ENCODE measurements around the gene PCBP1. TPM values are rescaled to one million over a fixed set of nuclear protein-coding genes. Genes with fewer than 3 reads are reported as not detected.
A peak's percentile ranks its signal among the peaks of the same experiment; 100 is the strongest.

Gene PCBP1
- total and polyA plus RNA-seq, 9 of the 15 experiments (the other 6 are each of a cell fraction or from before 2014, with no cell fraction given) = 19.2 to 407 (median 78.1) TPM

DNA sequence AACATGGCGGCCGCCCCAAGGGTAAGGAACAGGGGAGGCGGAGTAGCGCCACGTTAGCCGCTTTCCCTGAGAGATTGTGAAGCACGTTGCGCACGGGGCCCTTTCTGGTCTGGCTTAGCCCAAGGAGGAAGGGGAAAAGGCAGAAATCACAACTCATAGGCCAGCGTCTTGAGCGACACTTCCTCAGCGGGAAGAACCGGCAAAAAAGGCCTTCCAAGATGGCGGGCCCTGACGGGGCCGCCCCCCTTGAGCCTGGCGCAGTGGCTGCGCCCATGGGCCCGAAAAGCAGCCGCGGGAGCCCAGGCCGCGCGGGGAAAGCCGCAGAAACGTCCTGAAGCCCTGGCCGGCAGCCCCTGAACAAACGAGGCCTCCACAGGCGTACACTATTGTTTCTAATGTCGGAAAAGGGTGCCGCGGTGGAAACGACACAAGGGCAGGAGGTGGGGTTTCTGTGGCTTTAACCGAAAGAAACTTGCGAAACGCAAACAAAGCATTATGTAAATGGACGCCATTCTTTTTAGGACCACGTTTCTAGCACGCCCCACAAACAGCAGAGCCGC is 919 bp upstream of the PCBP1 start (continued):
- TF ChIP-seq ZKSCAN8 (CRISPR knock-in tag; IDR thresholded peaks at IDR 0.05) (peak; percentile 87; the same call in 1 of the 2 replicates), ZNF165 (CRISPR knock-in tag; IDR thresholded peaks at IDR 0.05; ENCODE audit: borderline replicate concordance) (no peak; the same call in 1 of the 2 replicates), U2AF1 (optimal IDR thresholded peaks at IDR 0.05; ENCODE audit: low read depth, low read length) (peak; percentile 61), BCL6 (CRISPR knock-in tag; IDR thresholded peaks at IDR 0.05) (no peak; the same call in 1 of the 2 replicates), TCF7L2 (IDR thresholded peaks at IDR 0.05; ENCODE audit: low read depth, low read length) (no peak), EP400 (IDR thresholded peaks at IDR 0.05) (peak; percentile 98), STAT5B (CRISPR knock-in tag; IDR thresholded peaks at IDR 0.05) (no peak), SPI1 (IDR thresholded peaks at IDR 0.05; ENCODE audit: borderline replicate concordance, low read depth, low read length) (peak; percentile 72; the same call in 1 of the 2 replicates), PHF8 (IDR thresholded peaks at IDR 0.05; ENCODE audit: borderline replicate concordance, low read length) (peak; percentile 62), NFATC3 (IDR thresholded peaks at IDR 0.05) (no peak), CBX1 (IDR thresholded peaks at IDR 0.05; ENCODE audit: low read depth) (no peak; the same call in 1 of the 2 replicates), ILF3 (IDR thresholded peaks at IDR 0.05; ENCODE audit: borderline replicate concordance) (no peak; the same call in 1 of the 2 replicates), PHF20 (IDR thresholded peaks at IDR 0.05; ENCODE audit: partially characterized antibody) (no peak), HLTF (IDR thresholded peaks at IDR 0.05) (peak; percentile 50; the same call in 1 of the 2 replicates), GABPA (tag; conservative IDR thresholded peaks at IDR 0.05; ENCODE audit: low read depth) (no peak), ZFP30 (CRISPR knock-in tag; IDR thresholded peaks at IDR 0.05; ENCODE audit: borderline replicate concordance) (no peak), SP2 (IDR thresholded peaks at IDR 0.05; ENCODE audit: extremely low read depth, low read depth, low read length, poor library complexity, severe bottlenecking) (no peak), SAFB2 (IDR thresholded peaks at IDR 0.05; ENCODE audit: borderline replicate concordance, low read depth, low read length, severe bottlenecking) (no peak), HCFC1 (IDR thresholded peaks at IDR 0.05; ENCODE audit: low read depth, low read length) (no peak), CHCHD3 (CRISPR knock-in tag; IDR thresholded peaks at IDR 0.05) (no peak), ZNF239 (CRISPR knock-in tag; IDR thresholded peaks at IDR 0.05) (peak; percentile 79), ZNF143 (CRISPR knock-in tag; IDR thresholded peaks at IDR 0.05) (no peak)
- TF ChIP-seq, protein P1, sequence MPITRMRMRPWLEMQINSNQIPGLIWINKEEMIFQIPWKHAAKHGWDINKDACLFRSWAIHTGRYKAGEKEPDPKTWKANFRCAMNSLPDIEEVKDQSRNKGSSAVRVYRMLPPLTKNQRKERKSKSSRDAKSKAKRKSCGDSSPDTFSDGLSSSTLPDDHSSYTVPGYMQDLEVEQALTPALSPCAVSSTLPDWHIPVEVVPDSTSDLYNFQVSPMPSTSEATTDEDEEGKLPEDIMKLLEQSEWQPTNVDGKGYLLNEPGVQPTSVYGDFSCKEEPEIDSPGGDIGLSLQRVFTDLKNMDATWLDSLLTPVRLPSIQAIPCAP (CRISPR knock-in tag; IDR thresholded peaks at IDR 0.05; ENCODE audit: borderline replicate concordance) = no peak
- TF ChIP-seq, protein P2, sequence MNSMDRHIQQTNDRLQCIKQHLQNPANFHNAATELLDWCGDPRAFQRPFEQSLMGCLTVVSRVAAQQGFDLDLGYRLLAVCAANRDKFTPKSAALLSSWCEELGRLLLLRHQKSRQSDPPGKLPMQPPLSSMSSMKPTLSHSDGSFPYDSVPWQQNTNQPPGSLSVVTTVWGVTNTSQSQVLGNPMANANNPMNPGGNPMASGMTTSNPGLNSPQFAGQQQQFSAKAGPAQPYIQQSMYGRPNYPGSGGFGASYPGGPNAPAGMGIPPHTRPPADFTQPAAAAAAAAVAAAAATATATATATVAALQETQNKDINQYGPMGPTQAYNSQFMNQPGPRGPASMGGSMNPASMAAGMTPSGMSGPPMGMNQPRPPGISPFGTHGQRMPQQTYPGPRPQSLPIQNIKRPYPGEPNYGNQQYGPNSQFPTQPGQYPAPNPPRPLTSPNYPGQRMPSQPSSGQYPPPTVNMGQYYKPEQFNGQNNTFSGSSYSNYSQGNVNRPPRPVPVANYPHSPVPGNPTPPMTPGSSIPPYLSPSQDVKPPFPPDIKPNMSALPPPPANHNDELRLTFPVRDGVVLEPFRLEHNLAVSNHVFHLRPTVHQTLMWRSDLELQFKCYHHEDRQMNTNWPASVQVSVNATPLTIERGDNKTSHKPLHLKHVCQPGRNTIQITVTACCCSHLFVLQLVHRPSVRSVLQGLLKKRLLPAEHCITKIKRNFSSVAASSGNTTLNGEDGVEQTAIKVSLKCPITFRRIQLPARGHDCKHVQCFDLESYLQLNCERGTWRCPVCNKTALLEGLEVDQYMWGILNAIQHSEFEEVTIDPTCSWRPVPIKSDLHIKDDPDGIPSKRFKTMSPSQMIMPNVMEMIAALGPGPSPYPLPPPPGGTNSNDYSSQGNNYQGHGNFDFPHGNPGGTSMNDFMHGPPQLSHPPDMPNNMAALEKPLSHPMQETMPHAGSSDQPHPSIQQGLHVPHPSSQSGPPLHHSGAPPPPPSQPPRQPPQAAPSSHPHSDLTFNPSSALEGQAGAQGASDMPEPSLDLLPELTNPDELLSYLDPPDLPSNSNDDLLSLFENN (IDR thresholded peaks at IDR 0.05; ENCODE audit: low read depth in 2 of 2, low read length in 2 of 2) = no peak
- TF ChIP-seq, protein P3, sequence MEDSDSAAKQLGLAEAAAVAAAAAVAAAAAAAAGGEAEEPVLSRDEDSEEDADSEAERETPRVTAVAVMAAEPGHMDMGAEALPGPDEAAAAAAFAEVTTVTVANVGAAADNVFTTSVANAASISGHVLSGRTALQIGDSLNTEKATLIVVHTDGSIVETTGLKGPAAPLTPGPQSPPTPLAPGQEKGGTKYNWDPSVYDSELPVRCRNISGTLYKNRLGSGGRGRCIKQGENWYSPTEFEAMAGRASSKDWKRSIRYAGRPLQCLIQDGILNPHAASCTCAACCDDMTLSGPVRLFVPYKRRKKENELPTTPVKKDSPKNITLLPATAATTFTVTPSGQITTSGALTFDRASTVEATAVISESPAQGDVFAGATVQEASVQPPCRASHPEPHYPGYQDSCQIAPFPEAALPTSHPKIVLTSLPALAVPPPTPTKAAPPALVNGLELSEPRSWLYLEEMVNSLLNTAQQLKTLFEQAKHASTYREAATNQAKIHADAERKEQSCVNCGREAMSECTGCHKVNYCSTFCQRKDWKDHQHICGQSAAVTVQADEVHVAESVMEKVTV (CRISPR knock-in tag; IDR thresholded peaks at IDR 0.05) = peak; percentile 33; the same call in 1 of the 2 replicates

All from K562 (cell line).